Heart right ventricle (tissue), 16 donors: Measurements from ENCODE around the gene KRTAP21-3. TPM values are rescaled to one million over a fixed set of nuclear protein-coding genes. Genes with fewer than 3 reads are reported as not detected.
"Not testable (repeated sequence)": the region's sequence is repeated elsewhere in the genome, so short reads cannot be mapped to it uniquely, and the experiment has no call there.

Experiments used
- ATAC-seq, 8 donors: fragments of 200-7000 bp; cut with Tn5 transposase; one replicate each; pipeline ENCODE4 v1.9.1; 2020; ENCODE audit warnings: mild to moderate bottlenecking in 8 of 8, moderate library complexity in 8 of 8, moderate number of reproducible peaks in 1 of 8
- DNase-seq, 2 donors: peaks; one replicate each; pipeline ENCODE4 v3.0.0-alpha.2; 2020
- H3K27ac ChIP-seq, 10 donors: fragments of 200-600 bp; sonication (generic) in 2 of 10; one replicate each; pipeline versions ENCODE4 v1.5.0 to v1.8.0; 2020 to 2022; ENCODE audit warnings: mild to moderate bottlenecking in 3 of 10
- H3K27me3 ChIP-seq, 7 donors: fragments of 200-600 bp; one replicate each; pipeline ENCODE4 v1.8.0; 2021 to 2022; ENCODE audit warnings: mild to moderate bottlenecking in 2 of 7
- H3K36me3 ChIP-seq, 9 donors: fragments of 200-600 bp; sonication (generic) in 1 of 9; one replicate each; pipeline versions ENCODE4 v1.5.0 to v1.8.0; 2020 to 2022; ENCODE audit warnings: mild to moderate bottlenecking in 2 of 9
- H3K4me1 ChIP-seq, 9 donors: fragments of 200-600 bp; sonication (generic) in 1 of 9; one replicate each; pipeline versions ENCODE4 v1.5.0 to v1.8.0; 2020 to 2022; ENCODE audit warnings: mild to moderate bottlenecking in 4 of 9
- H3K4me3 ChIP-seq, 10 donors: fragments of 200-600 bp; sonication (generic) in 2 of 10; one replicate each; pipeline versions ENCODE4 v1.5.0 to v1.8.0; 2020 to 2022; ENCODE audit warnings: mild to moderate bottlenecking in 7 of 10, moderate library complexity in 2 of 10
- H3K9me3 ChIP-seq, 11 donors: fragments of 200-600 bp in 10 of 11; sonication (generic) in 2 of 11; one replicate each; pipeline versions ENCODE4 v1.5.0 to v1.8.0; 2013 to 2022; ENCODE audit warnings: mild to moderate bottlenecking in 2 of 11, control low read depth in 1 of 11, moderate library complexity in 1 of 11
- CTCF ChIP-seq, 9 donors: fragments of 200-600 bp; sonication (generic) in 2 of 9; IDR thresholded peaks; one replicate each; pipeline versions ENCODE4 v1.5.0 to v1.8.0; 2021 to 2022; ENCODE audit warnings: antibody characterized with exemption in 9 of 9, mild to moderate bottlenecking in 5 of 9, moderate library complexity in 1 of 9
- WGBS, 2 donors: extraction: QIAGEN DNeasy Blood & Tissue Kit; methylation state at CpG; one replicate each; pipeline ENCODE4 v1.1.7; 2013; ENCODE audit warnings: inconsistent platforms in 1 of 2; 5-methylcytosine and 5-hydroxymethylcytosine counted together
- intact Hi-C, 10 donors: fragments of 100-400 bp; cut with DNase I; formaldehyde crosslinking; loops; one replicate each; pipeline versions ENCODE4 v1.11.1 to v1.14.2; 2022
- long read RNA-seq, 3 donors: library from polyadenylated mRNA; unstranded; transcript quantifications; one replicate each; pipeline ENCODE4 v2.0.0, GENCODE V29; 2020 to 2021
- polyA plus RNA-seq, 2 donors: library from polyadenylated mRNA; stranded (reverse); fragments of 200-250 nt; gene quantifications; one replicate each; pipeline ENCODE4 v1.2.3, GENCODE V29; 2013
- total RNA-seq, 10 donors: library from RNA; stranded (reverse); fragmentation: NEBNext Ultra II Directional in 3 of 10; extraction: Animal tissue kit (Norgen Biotek cat#: 25700) in 3 of 10; gene quantifications; one replicate each; pipeline versions ENCODE4 v1.2.1 to v1.2.4, GENCODE V29; 2021 to 2023
- donor health status: Arrhythmogenic right ventricular cardiomyopathy.
- donor health status: ischemic (EF 13 %, LVEDD 7.1; RV severe dilation, severe dysfunction).
- donor health status: healthy with polysubstance abuse.
- donor health status: DM: no; HTN: yes; CAD: no.
- donor health status: DM: no; HTN: no; CAD: no.
- donor health status: ischemic (EF 25% LVEDD 6.9; RV normal size, moderate dysfunction).
- donor health status: ischemic (EF 25% LVEDD 5.7; RV mildly dilated, moderate dysfunction).
- donor health status: healthy.
- donor health status: DM: yes; HTN: yes; CAD: no.
- donor health status: Ischemic cardiomyopathy.
- donor health status: ischemic (EF 35%, LVEDD 5.7; RV mildly dilated, moderate dysfunction).
- donor health status: nonischemic (EF 11% LVEDD 7.7; RV severe dilation, severe dysfunction).
- donor health status: DM: yes; HTN: yes; CAD: no.
- donor health status: PGD.
- donor health status: ischemic (EF 29% LVEDD 5.4; RV normal size, mild dysfunction).
- donor health status: nonischemic (EF 23%, LVEDD 6.1; RV moderate dilation, normal function).

The KRTAP21-3 gene
- total RNA-seq (not detected), polyA plus RNA-seq (not detected)
- long read RNA-seq, donor 1: 0 reads
- long read RNA-seq, donor 2: 0 reads
- long read RNA-seq, donor 3: 0 reads

- Histone ChIP-seq H3K9me3 (peaks cover 0 to 4% (median 0%) of the 10 kb centered on the region in 11 donors), H3K27ac (no peak within 1 kb of the TSS), H3K4me3 (no peak within 1 kb of the TSS), H3K27me3 (no peaks in the 10 kb centered on the region), H3K4me1 (no peaks in the 10 kb centered on the region), H3K36me3 (no peaks in the 10 kb centered on the region)
- DNase-seq: no peak
- no peak for TF ChIP-seq CTCF (IDR thresholded peaks at IDR 0.05)
- WGBS, 2 donors: 73 to 85% methylated on average over 3 of the region's 3 CpGs
- ATAC-seq: no peak
- intact Hi-C loops: no loop called here
Observed at GRCh38 chr21:30718239-30718909, at the start of gene KRTAP21-3. Gene KRTAP21-3 (minus strand): TSS chr21:30718777. CDS start chr21:30718759, 18 bp downstream.

GRCh38 chr21:30760776-30761175, 42.2 kb upstream of the KRTAP21-3 start:
- H3K4me3 ChIP-seq: no peak overlapping the region
- ATAC-seq (no peak), DNase-seq (no peak)
- no peak for TF ChIP-seq CTCF (IDR thresholded peaks at IDR 0.05)
- 80 to 87% methylated on average over 2 of the region's 2 CpGs for WGBS, 2 donors
- no peaks in the 10 kb centered on the region for H3K27me3 ChIP-seq
- no peak overlapping the region for H3K27ac ChIP-seq
- H3K4me1 ChIP-seq: no peaks in the 10 kb centered on the region
- no peaks in the 10 kb centered on the region for H3K9me3 ChIP-seq
- H3K36me3 ChIP-seq: no peaks in the 10 kb centered on the region
- intact Hi-C loops: no loop called here

GRCh38 chr21:30758306-30758705, 39.7 kb upstream of the KRTAP21-3 start:
- intact Hi-C loops: no loop called here
- no peak overlapping the region for H3K27ac ChIP-seq
- H3K27me3 ChIP-seq: no peaks in the 10 kb centered on the region
- no peak for DNase-seq
- no peaks in the 10 kb centered on the region for H3K4me1 ChIP-seq
- H3K36me3 ChIP-seq: no peaks in the 10 kb centered on the region
- ATAC-seq: no peak
- 57 to 62% methylated on average over 2 of the region's 2 CpGs for WGBS, 2 donors
- H3K4me3 ChIP-seq: no peak overlapping the region
- H3K9me3 ChIP-seq: no peaks in the 10 kb centered on the region
- no peak for TF ChIP-seq CTCF (IDR thresholded peaks at IDR 0.05)

GRCh38 chr21:30755328-30755727, 36.8 kb upstream of the KRTAP21-3 start, which contains the start of gene KRTAP21-1:
Gene KRTAP21-1 (minus strand): TSS chr21:30755428. CDS start chr21:30755378, 50 bp downstream.
- DNase-seq, H3K4me3 ChIP-seq, H3K9me3 ChIP-seq, H3K27me3 ChIP-seq, H3K36me3 ChIP-seq, ATAC-seq, H3K4me1 ChIP-seq, H3K27ac ChIP-seq, intact Hi-C loops: not testable (repeated sequence)
- WGBS, 2 donors: 87 to 93% methylated on average over 2 of the region's 2 CpGs

GRCh38 chr21:30747159-30747558, 28.6 kb upstream of the KRTAP21-3 start, which contains the start of gene KRTAP21-2:
Gene KRTAP21-2 (minus strand): TSS chr21:30747259. CDS start chr21:30747202, 57 bp downstream.
- no peak within 1 kb of the TSS for H3K27ac ChIP-seq
- H3K4me3 ChIP-seq: no peak within 1 kb of the TSS
- no peak for ATAC-seq
- intact Hi-C loops: no loop called here
- no peaks in the 10 kb centered on the region for H3K4me1 ChIP-seq
- no peaks in the 10 kb centered on the region for H3K27me3 ChIP-seq
- H3K36me3 ChIP-seq: no peaks in the 10 kb centered on the region
- H3K9me3 ChIP-seq: peaks cover 0 to 6% (median 0%) of the 10 kb centered on the region in 11 donors
- TF ChIP-seq CTCF (IDR thresholded peaks at IDR 0.05): no peak
- no peak for DNase-seq
